K562 treated with DMSO at 1 percent for 48 hours (cell line): ENCODE measurements around the gene PCBD2. TPM values are rescaled to one million over a fixed set of nuclear protein-coding genes. Genes with fewer than 3 reads are reported as not detected.

Experiments used
- total RNA-seq: library from RNA; unstranded; fragments of 300-600 nt; gene quantifications from 2 replicates; pipeline ENCODE4 v1.2.3, GENCODE V29; 2022; ENCODE audit warnings: low replicate concordance; ENCODE audit errors: extremely low read depth

Gene PCBD2
- not detected in 2 replicates for total RNA-seq

DNA sequence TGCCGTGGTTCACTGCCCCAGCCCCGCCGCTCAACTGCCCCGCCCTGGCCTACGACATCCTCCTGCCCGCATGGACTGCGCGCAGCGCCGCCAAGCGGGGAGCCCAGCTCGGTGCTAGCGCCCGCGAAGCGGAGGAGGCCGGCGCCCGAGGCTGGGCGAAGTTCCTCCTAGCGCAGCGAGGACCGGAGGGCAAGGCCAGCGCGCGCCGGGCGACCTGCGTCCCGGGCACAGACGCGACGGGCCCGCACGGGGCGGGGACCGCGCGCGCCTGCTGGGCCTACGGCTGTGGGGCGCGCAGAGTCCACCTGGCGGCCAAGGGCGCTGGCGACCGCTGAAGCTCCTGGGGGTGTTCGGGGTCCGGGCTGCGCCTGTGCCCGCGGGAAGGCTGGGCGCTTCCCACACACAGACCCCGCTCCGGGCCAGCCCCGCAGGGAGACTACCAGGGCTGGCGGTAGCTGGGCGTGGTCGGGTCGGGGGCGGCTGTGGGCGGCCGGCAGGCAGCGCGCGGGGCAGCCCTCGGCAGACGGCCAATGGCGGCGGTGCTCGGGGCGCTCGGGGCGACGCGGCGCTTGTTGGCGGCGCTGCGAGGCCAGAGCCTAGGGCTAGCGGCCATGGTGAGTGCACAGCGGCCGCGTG is at the start of gene PCBD2:
PCBD2 (plus strand) TSS at position 522 of the 636 bp plus-strand sequence; CDS start at position 531, 9 bp downstream.

DNA sequence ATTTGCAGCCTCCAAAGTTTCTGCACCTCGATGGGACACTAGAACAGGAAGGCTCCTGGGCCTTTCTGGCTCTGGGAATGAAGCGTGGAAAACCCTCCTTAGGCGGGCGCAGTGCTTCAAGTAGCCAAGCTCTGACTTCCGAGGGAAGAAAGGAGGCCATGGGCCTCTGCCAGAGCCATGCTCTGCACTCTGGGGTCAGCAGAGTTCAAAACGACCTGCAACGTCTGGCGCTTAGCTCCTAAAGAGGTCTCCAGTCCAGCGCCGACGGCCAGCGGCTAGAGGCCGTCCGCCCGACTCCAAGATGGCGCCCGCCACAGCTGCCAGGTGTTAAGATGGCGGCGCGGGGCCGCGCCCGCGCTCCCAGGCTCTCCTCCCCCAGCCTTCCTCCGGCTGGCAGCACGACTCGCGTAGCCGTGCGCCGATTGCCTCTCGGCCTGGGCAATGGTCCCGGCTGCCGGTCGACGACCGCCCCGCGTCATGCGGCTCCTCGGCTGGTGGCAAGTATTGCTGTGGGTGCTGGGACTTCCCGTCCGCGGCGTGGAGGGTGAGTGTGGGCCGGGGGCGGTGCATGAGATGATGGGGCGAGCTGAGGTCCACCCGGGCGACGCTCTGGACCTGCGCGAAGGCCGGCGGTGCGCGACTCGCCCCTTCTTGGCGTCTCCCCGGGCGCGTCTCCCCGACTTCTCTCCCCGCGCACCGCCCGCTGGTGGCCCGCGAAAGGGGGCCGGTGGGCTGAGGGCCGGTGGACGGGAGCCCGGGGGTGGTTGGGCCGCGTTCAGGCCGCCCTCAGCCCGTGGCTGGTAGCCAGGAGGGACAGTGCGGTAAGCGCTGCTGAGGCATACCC is 30.7 kb upstream of the PCBD2 start, which contains the start of gene TXNDC15:
TXNDC15 (plus strand) TSS at position 385 of the 844 bp plus-strand sequence; CDS start at position 442, 57 bp downstream.

DNA sequence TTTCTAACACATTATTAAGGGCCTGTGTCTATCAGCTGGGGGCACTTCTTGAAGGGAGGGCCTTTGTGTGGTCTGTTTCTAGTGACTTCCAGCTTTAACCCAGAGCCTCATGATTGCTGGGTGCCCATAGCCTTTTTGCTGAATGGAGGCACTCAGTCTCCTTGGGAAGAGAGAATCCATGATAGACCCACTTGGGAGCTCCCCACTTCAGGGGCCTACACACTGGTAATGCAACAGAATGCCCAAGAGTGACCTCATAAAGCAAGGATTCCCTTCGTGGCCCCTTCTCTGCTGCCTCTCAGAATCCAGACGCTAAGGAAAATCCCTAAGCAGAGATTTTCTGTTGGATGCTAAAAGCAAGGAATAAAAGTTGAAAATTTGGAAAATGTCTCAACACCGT is 62.7 kb downstream of the PCBD2 start, which contains the start of gene CATSPER3:
CATSPER3 (plus strand) TSS at position 301 of the 400 bp plus-strand sequence; CDS start at position 386, 85 bp downstream.

Other genes starting within 250 kb of the PCBD2 start
- not detected in 2 replicates for gene CAMLG, start 166.6 kb upstream of the PCBD2 start, total RNA-seq
- gene DDX46, start 146.4 kb upstream of the PCBD2 start, total RNA-seq: not detected in 2 replicates
- not detected in 2 replicates for gene C5orf24, start 59.2 kb upstream of the PCBD2 start, total RNA-seq
- gene TXNDC15, start 30.8 kb upstream of the PCBD2 start, total RNA-seq: not detected in 2 replicates
- not detected in 2 replicates for gene CATSPER3, start 62.8 kb downstream of the PCBD2 start, total RNA-seq
- gene PITX1, start 129.1 kb downstream of the PCBD2 start, total RNA-seq: not detected in 2 replicates